HG02938 (cell line): Measurements from ENCODE around the gene LRIG2.
"Not testable (repeated sequence)": the region's sequence is repeated elsewhere in the genome, so short reads cannot be mapped to it uniquely, and the experiment has no call there.

Experiments used
- ATAC-seq: cut with Tn5 transposase; IDR thresholded peaks from one replicate; pipeline ENCODE4 v1.9.1; 2021; ENCODE audit warnings: mild to moderate bottlenecking, moderate library complexity; ENCODE audit not compliant: unreplicated experiment

LRIG2 gene

DNA sequence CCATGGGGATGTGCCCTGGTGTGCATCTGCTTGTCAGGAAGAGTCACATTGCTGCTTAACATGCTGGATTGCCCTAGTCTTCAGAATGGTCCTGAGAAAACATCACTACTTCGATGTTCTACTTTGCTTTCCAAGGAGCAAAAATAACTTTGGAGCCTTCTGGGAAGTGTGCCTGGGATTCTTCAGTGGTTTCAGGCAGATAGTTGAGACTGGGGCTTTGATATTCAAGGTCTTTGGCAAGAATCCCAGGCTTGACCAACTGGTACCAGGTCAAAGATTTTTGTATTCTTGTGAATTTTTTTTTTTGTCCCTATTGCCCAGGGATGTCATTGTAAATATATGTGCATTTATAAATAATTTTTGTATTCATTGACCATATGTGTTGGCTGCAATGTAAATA lies 51.4 kb downstream of the LRIG2 start:
- ATAC-seq = no peak

- no peak for ATAC-seq
Observed at GRCh38 chr1:113125517-113125916, 52.5 kb downstream of the LRIG2 start.

DNA sequence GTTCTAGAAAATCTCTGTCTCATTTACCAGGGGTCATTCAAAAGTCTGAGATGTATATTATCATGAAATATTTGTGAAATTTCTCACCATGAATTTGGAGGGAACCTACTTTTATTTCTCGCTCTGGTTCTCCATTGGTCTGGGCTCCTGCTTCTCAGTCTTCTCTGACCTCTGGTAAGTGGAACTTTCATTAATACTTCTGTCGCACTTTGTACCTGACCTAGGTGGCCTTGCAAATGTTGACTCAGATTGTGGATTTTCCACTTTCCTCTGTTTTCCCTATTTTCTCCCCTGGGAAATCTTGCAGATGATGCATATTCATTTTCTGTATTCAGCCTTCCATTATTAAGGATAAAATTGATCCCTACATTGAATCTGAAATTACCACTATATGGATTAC lies 53.2 kb downstream of the LRIG2 start:
- no peak for ATAC-seq

- no peak for ATAC-seq
Observed at GRCh38 chr1:113128116-113128515, 55.1 kb downstream of the LRIG2 start.

GRCh38 chr1:113129529-113130185 lies 56.7 kb downstream of the LRIG2 start:
- no peak for ATAC-seq

DNA sequence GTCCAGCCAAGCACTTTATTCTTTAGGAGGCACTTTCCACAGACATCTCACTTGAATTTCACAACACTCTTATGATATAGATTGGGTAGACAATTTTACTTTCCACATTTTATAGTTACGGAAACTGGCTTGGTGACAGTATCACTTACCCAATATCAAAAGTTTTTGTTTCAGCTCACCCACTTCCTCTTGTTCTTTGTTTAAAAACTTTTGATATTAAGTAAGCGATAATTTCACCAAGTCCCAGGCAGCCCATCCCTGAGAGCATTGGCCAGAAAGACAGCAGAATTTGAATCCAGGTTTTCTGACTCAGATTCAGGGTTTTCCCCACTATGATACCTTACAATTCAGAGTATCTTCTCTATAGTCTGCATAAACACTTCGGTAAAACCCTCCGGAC lies 60.0 kb downstream of the LRIG2 start:
- no peak for ATAC-seq

GRCh38 chr1:113133759-113134158 lies 60.8 kb downstream of the LRIG2 start:
- ATAC-seq = no peak

DNA sequence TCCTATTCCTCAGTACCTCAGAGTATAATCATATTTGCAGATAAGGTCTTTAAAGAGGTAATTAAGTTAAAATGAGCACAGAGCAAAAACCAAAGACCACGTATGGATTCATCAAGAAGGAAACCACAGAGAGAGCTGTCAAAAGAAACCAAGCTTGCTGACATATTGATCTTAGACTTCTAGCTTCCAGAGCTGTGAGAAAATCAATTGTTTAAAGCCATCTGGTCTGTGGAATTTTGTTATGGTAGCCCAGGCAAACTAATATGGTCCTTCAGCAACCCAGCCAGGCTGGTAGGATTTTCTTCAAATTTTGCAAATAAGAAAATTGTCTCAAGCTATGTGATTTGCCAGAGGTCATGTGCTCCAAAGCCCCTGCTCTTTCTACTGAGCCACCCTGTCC lies 62.5 kb downstream of the LRIG2 start:
- no peak for ATAC-seq

DNA sequence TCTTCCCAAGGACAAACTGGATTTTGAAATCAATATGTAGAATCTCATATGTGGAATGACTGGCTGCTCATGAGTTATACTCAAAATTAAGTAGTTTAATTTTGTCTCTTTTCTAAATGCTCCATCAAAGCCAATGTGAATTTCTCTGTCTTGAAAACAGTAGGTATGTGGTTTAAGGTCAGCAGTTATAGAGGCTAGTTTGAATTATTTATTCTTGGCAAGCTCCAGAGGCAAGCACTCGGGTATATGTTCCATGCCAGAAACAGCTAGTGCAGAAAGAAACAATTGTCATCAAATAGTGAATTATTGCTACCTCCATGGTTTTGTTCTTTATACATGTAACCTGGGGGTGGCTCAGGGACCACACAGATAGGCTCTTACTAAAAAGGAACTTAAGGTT lies 63.5 kb downstream of the LRIG2 start:
- no peak for ATAC-seq

DNA sequence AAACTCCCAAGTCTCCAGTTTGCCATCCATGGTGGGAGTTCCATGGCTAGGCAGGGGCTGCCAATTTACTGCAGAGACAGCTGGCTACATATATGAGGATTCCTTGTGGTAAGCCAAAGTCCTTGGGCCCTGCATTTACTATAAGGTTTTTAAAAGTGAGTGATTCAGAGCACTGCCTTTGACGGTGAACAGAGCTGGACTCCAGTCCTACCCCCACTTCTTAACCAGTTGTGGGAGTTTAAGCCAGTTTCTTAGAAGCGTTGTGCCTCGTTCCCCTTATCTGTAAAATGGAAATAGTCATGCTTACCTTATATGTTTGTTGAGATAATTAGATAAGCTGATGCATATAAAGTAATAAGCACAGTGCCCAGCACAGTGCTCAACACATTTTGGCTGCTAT lies 64.6 kb downstream of the LRIG2 start:
- ATAC-seq = no peak

GRCh38 chr1:113138778-113139177 lies 65.8 kb downstream of the LRIG2 start:
- no peak for ATAC-seq

- ATAC-seq = no peak
Observed at GRCh38 chr1:113140176-113140575, 67.2 kb downstream of the LRIG2 start.

DNA sequence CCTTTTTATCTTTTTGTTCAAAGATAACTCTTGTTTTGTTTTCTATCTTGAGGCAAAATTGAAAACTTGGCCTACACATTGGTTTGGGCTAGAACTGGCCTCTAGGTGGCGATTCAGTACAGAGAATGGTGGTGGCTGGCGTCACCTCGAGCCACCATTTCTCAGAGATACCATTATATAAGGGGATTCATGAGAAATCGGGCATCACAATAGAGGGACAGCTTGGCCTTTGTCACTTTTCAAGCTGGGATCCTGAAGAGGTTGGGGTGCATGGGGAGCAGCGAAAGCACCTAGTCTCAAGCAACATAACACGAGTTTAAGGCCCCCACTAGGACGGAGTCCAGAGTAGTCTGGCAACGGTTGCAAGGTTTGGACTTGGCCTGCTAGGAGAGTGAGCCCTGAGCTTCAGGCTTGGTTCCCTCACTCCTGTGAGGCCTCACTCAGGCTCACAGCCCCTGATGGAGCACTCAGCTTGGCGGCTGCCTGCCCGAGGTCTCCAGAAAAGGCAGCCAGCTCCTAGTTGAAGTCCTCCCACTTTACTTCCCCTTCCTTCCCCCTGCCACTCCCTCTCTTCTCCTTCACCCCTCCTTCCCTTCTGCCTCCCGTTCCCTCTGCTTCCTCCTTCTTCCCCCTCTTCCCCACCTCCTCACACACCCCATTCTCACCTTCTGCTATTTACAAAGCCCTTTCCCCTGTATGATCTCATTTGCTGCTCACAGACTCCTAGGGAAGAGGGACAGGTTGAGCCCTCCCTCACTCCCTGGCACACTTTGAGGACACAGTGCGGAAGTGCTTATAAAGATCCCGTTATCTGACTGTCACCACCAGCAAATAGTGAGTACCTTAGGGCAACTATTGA lies 67.8 kb downstream of the LRIG2 start:
- peak; percentile 75 for ATAC-seq

DNA sequence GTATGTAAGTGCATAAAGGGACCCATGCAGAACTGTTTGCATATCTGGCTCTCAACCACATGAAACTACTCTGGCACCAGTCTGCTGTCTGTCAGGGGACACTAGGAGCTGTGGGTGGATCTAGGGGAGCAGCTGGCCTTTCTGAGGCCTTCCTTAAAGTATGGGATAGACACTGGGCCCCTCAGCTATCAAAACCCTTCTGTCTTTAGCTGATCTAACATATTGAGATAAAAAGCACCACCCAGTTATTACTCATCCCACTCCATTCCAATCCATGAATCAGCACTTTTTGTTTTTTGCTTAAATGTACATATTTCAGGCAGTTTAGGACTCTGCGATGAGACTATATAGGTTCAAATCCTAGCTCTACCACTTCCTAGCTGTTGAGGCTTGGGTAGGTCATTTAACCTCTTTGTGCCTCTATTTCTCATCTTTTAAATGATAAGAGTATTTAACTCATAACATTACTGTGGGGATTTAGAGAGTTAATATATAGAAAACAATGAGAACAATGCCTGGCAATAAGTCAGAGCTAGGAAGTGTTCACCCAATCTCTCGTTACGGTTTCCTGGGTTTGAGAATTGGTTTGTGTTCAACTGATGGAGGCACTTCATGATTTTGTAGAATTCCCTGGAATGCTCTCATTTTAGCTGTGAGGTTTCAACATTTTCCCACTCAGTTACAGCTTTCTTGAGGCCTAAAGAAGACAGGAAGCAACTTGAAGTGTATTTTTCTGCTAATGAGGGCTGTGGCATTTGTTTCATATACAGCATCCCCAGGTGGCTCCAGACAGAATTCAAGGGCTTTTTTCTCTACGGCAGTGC lies 68.9 kb downstream of the LRIG2 start:
- no peak for ATAC-seq

DNA sequence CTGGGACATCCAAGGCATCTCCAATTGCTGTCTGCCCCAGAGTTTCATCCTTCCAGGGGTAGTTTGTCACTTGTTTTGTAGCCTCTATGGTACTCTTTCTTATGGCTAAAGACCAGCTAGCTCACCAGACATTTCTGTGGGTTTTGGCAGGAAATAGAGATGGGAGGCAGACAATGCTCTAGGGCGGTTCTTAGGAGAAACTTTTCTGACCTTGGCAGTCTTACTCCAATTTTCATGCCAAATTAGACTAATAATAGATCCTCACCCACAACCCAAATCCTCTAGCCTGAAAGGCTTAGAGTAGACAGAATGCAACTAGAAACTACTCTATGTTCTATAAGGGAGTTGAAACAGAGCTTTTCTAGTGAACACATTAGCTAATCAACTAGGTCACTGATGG lies 69.8 kb downstream of the LRIG2 start:
- no peak for ATAC-seq

DNA sequence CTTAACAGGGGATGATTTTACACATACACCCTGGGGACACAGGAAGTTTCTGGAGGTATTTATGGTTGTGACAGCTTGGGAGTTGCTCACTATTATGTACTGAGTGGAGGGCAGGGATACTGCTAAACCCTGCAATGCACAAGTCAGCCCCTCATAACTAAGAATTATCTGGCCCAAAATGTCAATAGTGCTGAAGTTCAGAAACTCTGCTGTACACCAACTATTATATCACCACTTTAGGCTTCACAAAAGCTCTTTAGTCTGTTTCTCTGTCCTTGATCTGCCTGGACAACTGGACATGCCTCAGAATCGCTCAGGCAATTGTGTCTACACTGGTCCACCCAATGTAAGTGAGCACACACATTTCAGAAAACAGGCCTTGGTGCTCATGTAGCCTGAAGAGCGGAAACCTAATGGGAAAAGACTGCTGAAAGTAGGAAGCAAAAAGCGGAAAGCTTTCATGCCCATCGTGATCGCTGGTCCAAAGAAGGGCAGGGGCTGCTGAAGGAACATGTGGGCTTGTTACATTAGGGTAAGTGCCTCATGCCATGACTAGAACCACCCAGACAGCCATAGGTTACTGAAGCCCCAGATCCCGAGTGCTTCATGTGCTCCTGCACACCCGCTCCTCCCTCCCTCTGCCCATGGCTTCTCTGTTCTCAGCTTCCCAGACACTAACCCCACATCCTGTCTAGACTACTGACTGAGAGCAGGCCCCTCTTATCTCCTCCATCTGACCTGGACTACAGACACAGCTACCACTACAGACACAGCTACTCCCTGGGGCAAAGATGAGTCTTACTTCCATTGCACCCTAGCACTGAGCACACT lies 73.5 kb downstream of the LRIG2 start:
- no peak for ATAC-seq

GRCh38 chr1:113147073-113147625 lies 74.2 kb downstream of the LRIG2 start:
- no peak for ATAC-seq

DNA sequence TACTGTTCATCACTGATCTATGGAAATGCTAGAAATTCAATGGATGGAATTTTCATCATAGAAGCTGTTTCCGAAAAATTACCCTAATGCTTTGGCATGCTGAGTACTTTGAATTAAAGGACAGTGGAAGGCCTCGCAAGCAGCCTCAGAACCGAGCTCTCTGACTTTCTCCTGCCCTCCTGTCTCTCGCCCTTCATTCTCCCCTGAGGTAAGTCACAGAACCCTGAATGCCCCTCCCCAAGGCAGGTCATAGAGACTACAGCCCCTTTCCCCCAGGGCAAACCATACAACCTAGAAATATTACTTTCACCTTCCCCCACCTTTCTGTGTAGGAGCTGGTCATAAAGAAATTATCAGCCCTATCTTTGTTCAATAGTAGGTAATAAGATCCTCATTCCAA lies 74.8 kb downstream of the LRIG2 start:
- ATAC-seq = no peak

DNA sequence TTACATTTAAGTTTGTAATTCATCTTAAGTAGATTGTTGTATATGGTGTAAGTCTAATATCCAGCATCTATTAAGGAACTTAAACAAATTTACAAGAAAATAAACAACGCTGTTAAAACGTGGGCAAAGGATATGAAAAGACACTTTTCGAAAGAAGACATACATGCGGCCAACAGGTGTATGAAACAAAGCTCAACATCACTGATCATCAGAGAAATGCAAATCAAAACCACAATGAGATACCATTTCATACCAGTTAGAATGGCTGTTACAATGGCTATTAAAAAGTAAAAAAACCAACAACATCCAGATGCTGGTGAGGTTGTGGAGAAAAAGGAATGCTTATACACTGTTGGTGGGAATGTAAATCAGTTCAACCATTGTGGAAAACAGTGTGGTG lies 77.5 kb downstream of the LRIG2 start:
- not testable (repeated sequence) for ATAC-seq

GRCh38 chr1:113153116-113153803 lies 80.3 kb downstream of the LRIG2 start:
- no peak for ATAC-seq
